Skeletal muscle satellite cell (primary cell): ENCODE measurements around the gene PCDH19.

Experiments
- H3K27me3 ChIP-seq: 2 replicates; pipeline ENCODE4 v1.7.0; 2013; ENCODE audit warnings: low read length; ENCODE audit not compliant: control insufficient read depth, insufficient read depth
- H3K36me3 ChIP-seq: 2 replicates; pipeline ENCODE4 v1.7.0; 2013; ENCODE audit warnings: mild to moderate bottlenecking, control low read depth, low read length; ENCODE audit not compliant: insufficient read depth
- H3K4me1 ChIP-seq: 2 replicates; pipeline ENCODE4 v1.7.0; 2013; ENCODE audit warnings: low read length; ENCODE audit not compliant: control insufficient read depth, insufficient read depth
- H3K4me2 ChIP-seq: 2 replicates; pipeline ENCODE4 v1.7.0; 2013; ENCODE audit warnings: mild to moderate bottlenecking, low read length
- H3K4me3 ChIP-seq: 2 replicates; pipeline ENCODE4 v1.7.0; 2013; ENCODE audit warnings: low read length
- H3K9ac ChIP-seq: 2 replicates; pipeline ENCODE4 v1.7.0; 2013; ENCODE audit warnings: mild to moderate bottlenecking, low read depth, low read length, moderate library complexity
- H3K9me3 ChIP-seq: replicated peaks from 2 replicates; pipeline ENCODE4 v1.7.0; 2013; ENCODE audit warnings: mild to moderate bottlenecking, control low read depth, low read length

PCDH19 gene

GRCh38 chrX:100341142-100341510, 68.9 kb downstream of the PCDH19 start:
- Histone ChIP-seq H3K9ac (no peak overlapping the region), H3K36me3 (no peaks in the 10 kb centered on the region), H3K4me1 (no peaks in the 10 kb centered on the region), H3K4me3 (no peak overlapping the region), H3K27me3 (peaks cover 3% of the 10 kb centered on the region), H3K4me2 (no peak overlapping the region), H3K9me3 (no peaks in the 10 kb centered on the region)

GRCh38 chrX:100340491-100341141, 69.5 kb downstream of the PCDH19 start:
- Histone ChIP-seq H3K9ac (no peak overlapping the region), H3K4me1 (no peaks in the 10 kb centered on the region), H3K27me3 (peaks cover 3% of the 10 kb centered on the region), H3K4me3 (no peak overlapping the region), H3K4me2 (no peak overlapping the region), H3K9me3 (no peaks in the 10 kb centered on the region), H3K36me3 (no peaks in the 10 kb centered on the region)

GRCh38 chrX:100328351-100328750, 81.7 kb downstream of the PCDH19 start:
- Histone ChIP-seq H3K4me2 (no peak overlapping the region), H3K9me3 (no peaks in the 10 kb centered on the region), H3K4me1 (no peaks in the 10 kb centered on the region), H3K9ac (no peak overlapping the region), H3K4me3 (no peak overlapping the region), H3K36me3 (no peaks in the 10 kb centered on the region), H3K27me3 (no peaks in the 10 kb centered on the region)

GRCh38 chrX:100319716-100320115, 90.4 kb downstream of the PCDH19 start:
- no peaks in the 10 kb centered on the region for H3K27me3 ChIP-seq
- H3K9ac ChIP-seq: no peak overlapping the region
- no peaks in the 10 kb centered on the region for H3K36me3 ChIP-seq
- H3K9me3 ChIP-seq: no peaks in the 10 kb centered on the region
- no peak overlapping the region for H3K4me2 ChIP-seq
- no peak overlapping the region for H3K4me3 ChIP-seq
- H3K4me1 ChIP-seq: peaks cover 21% of the 10 kb centered on the region

GRCh38 chrX:100316987-100317386, 93.1 kb downstream of the PCDH19 start:
- Histone ChIP-seq H3K27me3 (no peaks in the 10 kb centered on the region), H3K4me1 (peaks cover 21% of the 10 kb centered on the region), H3K9me3 (no peaks in the 10 kb centered on the region), H3K4me3 (no peak overlapping the region), H3K4me2 (no peak overlapping the region), H3K36me3 (no peaks in the 10 kb centered on the region), H3K9ac (no peak overlapping the region)

- peaks cover 21% of the 10 kb centered on the region for H3K4me1 ChIP-seq
- H3K9me3 ChIP-seq: no peaks in the 10 kb centered on the region
- H3K36me3 ChIP-seq: no peaks in the 10 kb centered on the region
- no peak overlapping the region for H3K9ac ChIP-seq
- no peaks in the 10 kb centered on the region for H3K27me3 ChIP-seq
- no peak overlapping the region for H3K4me2 ChIP-seq
- H3K4me3 ChIP-seq: no peak overlapping the region
These were observed 94.5 kb downstream of the PCDH19 start for GRCh38 chrX:100315566-100315965.

GRCh38 chrX:100299559-100299958, 110.5 kb downstream of the PCDH19 start:
- Histone ChIP-seq H3K4me3 (no peak overlapping the region), H3K4me2 (no peak overlapping the region), H3K9ac (no peak overlapping the region), H3K4me1 (no peaks in the 10 kb centered on the region), H3K9me3 (no peaks in the 10 kb centered on the region), H3K36me3 (no peaks in the 10 kb centered on the region), H3K27me3 (peaks cover 8% of the 10 kb centered on the region)

GRCh38 chrX:100297728-100298127, 112.3 kb downstream of the PCDH19 start:
- Histone ChIP-seq H3K4me3 (no peak overlapping the region), H3K27me3 (peaks cover 8% of the 10 kb centered on the region), H3K36me3 (no peaks in the 10 kb centered on the region), H3K9me3 (no peaks in the 10 kb centered on the region), H3K4me2 (no peak overlapping the region), H3K9ac (no peak overlapping the region), H3K4me1 (no peaks in the 10 kb centered on the region)

GRCh38 chrX:100296183-100296753, 113.8 kb downstream of the PCDH19 start:
- no peak overlapping the region for H3K4me3 ChIP-seq
- H3K9ac ChIP-seq: no peak overlapping the region
- H3K4me2 ChIP-seq: no peak overlapping the region
- no peaks in the 10 kb centered on the region for H3K4me1 ChIP-seq
- peaks cover 8% of the 10 kb centered on the region for H3K27me3 ChIP-seq
- H3K36me3 ChIP-seq: no peaks in the 10 kb centered on the region
- H3K9me3 ChIP-seq: no peaks in the 10 kb centered on the region

- Histone ChIP-seq H3K9ac (no peak overlapping the region), H3K4me3 (no peak overlapping the region)
These were observed 115.1 kb downstream of the PCDH19 start for GRCh38 chrX:100294965-100295364.

GRCh38 chrX:100289066-100289558, 121.0 kb downstream of the PCDH19 start:
- H3K9me3 ChIP-seq: no peaks in the 10 kb centered on the region
- no peak overlapping the region for H3K9ac ChIP-seq
- H3K4me2 ChIP-seq: no peak overlapping the region
- no peaks in the 10 kb centered on the region for H3K36me3 ChIP-seq
- no peak overlapping the region for H3K4me3 ChIP-seq
- H3K4me1 ChIP-seq: no peaks in the 10 kb centered on the region
- no peaks in the 10 kb centered on the region for H3K27me3 ChIP-seq

More at GRCh38 chrX:100294965-100295364, 115.1 kb downstream of the PCDH19 start:
- peaks cover 4% of the 10 kb centered on the region for H3K27me3 ChIP-seq
- no peaks in the 10 kb centered on the region for H3K9me3 ChIP-seq
- no peak overlapping the region for H3K4me2 ChIP-seq
- H3K4me1 ChIP-seq: no peaks in the 10 kb centered on the region
- no peaks in the 10 kb centered on the region for H3K36me3 ChIP-seq

GRCh38 chrX:100277231-100277630, 132.8 kb downstream of the PCDH19 start:
- Histone ChIP-seq H3K27me3 (peaks cover 3% of the 10 kb centered on the region), H3K4me1 (no peaks in the 10 kb centered on the region), H3K36me3 (no peaks in the 10 kb centered on the region), H3K4me3 (no peak overlapping the region), H3K4me2 (no peak overlapping the region), H3K9me3 (no peaks in the 10 kb centered on the region), H3K9ac (no peak overlapping the region)
